Raji (cell line): Measurements from ENCODE around the gene NLRC3.

Experiments
- POLR2A ChIP-seq: IDR thresholded peaks from 2 replicates; pipeline ENCODE4 v1.6.1; 2011; ENCODE audit warnings: low read depth, low read length, control low read depth; ENCODE audit not compliant: insufficient read depth

Gene NLRC3

DNA sequence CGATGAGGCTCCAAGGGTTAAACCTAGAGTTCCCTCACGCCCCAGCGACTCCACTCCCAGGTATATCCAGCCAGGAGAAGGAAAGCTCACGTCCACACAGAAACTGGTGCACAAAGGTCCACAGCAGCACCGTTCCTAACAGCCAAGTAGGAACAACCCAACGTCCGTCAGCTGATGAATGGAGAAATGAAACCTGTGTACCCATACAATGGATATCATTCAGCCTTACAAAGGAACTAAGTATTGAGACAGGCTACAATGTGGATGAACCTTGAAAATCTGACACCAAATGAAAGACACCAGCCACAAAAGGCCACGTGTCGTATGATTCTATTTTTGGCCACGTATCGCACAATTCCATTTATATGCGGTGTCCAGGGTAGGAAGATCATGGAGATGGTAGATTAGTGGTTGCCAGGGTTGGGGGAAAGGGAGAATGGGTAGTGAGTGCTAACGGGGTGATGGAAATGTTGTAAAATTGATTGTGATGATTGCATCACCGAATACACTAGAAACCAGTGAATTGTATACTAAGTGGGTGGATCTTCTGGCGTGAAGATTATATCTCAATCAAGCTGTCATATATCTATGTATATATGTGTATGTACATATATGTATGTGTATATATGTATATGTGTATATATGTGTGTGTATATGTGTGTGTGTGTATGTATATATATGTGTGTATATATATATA lies 30.1 kb downstream of the NLRC3 start:
- TF ChIP-seq POLR2A = no peak

DNA sequence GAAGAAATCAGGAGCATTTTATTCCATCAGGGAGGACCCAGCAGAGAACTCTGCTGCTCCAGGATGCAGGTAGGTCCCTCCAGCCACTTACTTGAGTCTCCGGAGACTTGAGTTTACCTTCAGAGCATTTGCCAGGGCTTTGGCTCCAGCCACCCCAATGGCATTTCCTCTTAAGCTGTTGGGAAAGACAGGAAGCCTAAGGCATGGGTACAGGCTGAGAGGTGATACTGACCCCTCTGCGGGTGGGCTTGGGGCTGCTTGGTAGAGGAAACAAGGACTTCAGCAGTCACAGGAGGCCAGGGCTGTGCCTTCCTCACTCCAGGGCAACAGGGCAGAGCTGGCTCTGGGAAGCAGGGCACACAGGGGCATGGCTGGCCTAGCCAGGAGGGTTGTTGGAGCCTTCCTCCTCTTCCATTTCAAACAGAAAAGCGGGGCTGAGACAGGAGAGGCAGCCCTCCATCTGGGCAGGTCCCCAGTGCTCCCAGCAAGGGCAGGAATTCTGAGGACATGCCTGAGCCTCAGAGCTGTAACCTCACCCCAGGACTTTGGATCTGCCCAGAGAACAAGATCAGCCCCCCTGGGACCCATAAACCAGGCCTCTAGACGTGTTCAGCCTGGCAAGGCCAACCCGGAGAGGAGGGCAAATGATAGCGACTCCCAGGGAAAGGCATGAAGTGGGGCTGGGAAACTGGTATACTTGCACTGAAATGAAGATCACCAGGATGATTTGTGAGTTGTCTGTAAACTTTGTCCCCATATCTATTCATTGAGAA lies 34.4 kb downstream of the NLRC3 start:
- TF ChIP-seq POLR2A = no peak

DNA sequence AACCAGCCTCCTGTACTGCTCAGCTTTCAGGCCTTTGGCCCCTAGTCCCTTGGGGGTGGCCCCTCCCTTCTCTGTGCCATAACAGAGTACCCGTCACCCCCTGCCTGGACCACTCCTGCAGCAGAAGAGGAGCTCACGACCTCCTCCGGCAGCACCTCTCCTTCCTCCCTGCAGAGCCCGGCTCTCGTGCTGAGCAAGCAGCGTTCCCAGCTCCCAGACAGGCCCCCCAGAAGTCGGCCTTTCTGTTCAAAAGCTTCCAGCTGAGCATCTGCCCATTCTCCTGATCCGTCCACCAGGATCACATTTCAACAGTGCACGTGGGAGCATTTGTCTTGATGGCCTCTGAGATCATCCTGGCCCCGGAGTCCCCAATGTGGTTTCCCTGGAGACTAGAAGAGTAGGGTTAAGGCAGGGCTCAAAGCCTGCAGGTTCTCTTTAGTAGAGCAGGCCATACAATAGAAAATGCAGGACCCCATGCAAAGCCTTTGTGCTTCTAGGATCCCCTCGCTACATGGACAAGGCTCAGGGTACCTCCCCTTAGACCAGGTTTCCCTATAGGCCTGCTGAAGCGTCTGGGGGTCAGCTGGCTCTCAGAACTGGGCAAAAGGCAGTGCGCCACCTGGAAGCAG lies 35.6 kb downstream of the NLRC3 start:
- TF ChIP-seq POLR2A = no peak

DNA sequence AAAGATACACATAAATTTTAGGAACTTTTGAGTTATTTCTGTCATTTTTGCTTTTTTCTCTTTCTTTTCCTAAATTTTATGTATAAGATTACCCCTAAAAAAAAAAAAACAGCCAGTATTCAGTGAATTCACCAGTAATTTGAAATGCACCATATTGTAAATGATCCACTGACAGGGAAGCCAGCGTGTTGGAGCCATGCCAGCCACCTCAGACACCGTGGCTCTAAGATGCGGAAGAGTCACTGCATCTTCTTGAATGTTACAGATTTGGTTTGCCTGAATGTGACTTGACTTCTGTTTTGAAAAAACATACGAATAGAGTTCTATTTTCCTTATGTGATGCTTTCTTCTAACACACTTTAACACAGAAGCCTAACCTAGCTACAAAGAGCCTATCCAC lies 39.0 kb downstream of the NLRC3 start:
- TF ChIP-seq POLR2A = no peak

DNA sequence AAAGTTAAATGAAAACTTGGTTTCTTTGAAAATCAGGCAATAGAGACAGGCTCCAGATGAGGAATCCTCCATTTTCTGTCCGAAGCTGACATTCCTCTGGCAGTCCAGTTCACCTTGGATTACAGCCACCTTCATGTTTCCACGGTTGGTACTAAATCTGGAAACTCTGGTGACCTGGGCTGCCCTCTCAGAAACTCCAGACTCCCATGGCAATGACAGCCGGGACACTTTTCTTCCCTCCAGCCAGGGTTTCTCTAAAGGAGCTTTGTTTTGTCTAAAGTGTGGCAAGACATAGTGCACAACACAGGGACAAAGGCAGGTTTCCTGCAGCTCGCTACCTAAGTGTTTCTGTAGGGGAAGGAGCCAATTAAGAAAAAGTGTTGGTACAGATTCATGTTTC lies 40.4 kb downstream of the NLRC3 start:
- TF ChIP-seq POLR2A = no peak

DNA sequence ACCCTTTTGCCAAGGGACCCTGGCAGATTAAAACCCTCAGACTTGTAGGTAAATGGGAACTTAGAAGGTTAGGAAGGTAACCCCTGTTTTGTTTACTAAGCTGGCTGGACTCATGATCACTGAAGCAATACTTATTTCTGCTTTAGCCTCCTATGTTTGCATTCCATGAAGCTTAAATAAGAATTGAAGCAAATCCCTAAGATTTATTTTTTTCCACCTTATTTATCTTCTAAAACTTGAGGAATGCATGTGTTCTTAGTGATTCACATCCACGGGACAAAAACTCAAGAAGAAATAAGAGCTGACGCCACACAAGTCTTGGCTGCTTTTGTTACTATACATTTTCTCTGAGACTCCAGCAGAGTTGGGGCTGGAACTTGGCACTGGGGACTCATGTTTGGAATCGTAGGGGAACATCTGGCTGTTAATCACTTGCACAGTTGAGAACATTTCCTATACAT lies 40.9 kb downstream of the NLRC3 start:
- TF ChIP-seq POLR2A = no peak

DNA sequence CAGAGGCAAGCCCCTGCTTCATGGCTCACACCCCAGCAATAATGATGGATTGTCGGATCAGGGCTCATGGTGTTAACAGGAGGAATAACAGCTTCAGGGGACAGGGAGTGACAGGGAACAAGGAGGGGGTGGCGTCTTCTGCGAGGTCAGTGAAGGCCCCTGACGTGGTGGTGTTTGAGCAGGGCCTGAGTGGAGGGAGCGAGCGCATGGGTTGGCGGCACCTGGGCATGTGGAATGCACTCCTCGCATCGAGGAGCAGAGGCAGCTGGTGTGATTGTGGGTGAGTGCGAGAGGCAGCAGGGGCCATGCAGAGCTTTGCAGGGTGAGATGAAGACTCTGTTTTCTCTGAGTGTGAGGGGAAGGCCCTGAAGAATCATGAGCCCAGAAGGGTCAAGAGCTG lies 43.1 kb downstream of the NLRC3 start:
- no peak for TF ChIP-seq POLR2A

DNA sequence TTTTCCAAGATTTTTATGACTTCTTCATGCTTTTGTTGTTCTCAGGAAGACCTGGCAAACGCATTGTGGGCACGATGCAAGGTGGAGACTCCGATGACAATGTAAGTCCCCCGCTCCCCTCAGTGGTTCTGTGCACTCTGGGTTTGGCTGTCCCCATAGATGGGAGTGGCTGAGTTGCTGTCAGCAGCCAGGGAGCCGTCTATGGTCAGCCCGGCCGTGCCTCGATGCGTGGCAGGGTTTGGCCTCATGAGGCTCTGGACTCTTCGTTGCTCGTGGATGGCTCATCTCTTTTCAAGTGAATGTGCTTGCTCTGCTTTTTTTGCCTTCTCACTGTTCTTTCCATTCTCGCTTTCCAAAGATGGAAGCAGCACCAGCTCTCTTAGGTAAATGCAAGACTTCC lies 44.5 kb downstream of the NLRC3 start:
- TF ChIP-seq POLR2A = no peak

DNA sequence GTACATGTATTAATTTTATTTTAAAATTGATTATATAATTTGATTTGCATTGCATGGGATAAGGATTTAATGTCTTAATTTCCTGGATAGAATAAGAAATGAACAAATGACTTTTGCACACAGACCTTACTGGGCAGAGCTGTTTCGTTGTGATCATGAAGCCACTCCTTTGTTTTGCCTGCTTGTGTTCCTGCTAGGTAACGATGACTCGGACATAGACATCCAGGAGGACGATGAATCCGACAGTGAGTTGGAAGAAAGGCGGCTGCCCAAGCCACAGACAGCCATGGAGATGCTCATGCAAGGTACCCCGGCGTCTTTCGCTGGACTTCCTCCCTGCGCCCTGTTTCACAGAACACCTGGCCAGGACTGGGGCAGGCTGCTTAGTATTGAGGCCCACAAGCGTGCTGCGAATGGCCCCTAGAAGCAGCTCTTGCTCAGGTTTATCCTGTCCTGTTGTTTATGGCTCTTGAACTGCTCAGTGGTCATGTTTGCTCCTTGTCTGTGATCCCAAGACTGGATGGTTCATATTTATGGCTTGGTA lies 46.8 kb downstream of the NLRC3 start:
- TF ChIP-seq POLR2A = no peak

DNA sequence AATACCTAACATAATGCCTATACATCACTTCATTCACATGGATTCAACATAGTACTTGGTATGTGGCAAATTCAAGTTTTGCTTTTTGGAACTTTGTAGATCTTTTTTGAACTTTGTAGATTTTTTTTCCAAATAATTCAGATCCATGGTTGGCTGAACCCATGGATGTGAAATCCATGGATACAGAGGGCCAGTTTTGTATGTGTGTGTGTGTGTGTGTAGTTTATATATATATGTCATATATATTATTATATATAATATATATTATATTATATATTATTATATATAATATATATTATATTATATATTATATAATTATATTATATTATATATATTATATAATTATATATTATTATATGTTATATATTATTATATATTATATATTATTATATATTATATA lies 48.0 kb downstream of the NLRC3 start:
- no peak for TF ChIP-seq POLR2A

DNA sequence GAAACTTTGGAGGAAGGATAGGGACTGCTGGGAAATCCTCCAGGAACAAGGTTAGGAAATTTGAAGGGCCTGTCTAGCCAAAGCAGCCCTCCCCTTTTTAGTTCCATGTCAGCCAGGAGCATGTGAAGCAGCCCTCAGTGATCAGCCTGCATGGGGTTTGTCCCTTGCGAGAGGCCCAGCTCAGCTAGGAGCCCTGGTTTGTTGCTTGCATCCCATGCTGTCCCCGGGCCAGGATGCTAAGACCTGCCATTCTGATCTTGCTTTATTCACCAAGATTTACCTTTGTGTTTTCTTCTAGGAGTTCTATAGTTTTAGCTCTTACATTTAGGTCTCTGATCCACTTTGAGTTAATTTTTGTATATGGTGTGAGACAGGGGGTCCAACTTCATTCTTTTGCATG lies 48.8 kb downstream of the NLRC3 start:
- no peak for TF ChIP-seq POLR2A

DNA sequence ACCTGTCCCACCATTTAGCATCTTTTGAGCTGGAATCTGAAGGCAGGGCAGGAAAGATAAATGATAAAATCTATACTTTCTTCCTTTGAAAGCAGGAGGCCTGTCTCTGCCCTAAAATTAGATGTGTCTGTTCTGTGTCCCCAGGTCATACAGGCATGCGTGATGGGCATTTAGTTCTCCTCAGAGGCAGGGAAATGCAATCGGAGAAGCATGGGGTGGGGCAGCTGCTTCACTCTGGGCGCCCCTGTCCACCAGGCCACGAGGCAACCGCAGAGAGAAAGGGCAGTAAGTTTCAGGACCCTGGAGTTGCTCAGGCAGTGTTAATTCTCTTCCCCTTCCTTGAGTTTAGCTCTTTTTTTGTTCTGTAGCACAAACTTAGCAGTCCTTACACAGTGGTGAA lies 51.3 kb downstream of the NLRC3 start:
- TF ChIP-seq POLR2A = no peak

DNA sequence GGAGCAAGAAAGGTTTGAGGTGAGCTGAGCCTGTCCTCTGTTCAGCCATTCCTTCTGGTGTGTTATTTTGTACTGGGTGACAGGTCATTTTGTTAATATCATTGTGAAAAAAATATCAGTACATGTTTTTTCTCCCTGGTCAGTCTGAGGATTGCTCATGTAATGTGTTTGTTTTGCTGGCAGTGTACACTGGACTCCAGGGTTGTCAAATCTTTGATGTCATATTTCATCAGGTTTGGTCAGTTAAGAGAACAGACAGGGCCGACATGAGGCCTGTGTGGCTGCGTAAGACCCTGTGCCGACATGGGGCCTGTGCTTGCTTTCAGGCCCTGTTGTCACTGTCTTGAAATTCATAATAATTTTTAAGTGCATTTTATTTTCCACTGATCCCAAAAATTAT lies 53.9 kb downstream of the NLRC3 start:
- no peak for TF ChIP-seq POLR2A

DNA sequence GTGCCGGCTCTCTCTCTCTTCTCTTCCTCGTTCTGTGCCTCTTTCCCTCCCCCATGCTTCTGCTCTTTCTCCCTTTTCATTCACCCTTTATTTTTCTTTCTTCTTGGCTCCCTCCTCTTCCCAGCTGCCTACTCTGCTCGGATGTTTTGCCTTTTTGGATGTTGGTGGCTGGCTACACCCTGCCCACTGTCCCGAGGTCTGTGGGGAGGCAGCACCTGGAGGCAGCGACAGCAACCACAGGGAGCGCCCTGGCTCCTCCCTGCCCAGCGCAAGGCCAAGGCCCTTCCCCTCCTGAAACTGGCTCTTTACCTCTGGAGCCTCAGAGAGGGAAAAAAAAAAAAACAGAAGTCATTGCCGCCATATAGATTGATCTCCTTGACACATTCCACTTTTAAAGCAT lies 56.4 kb downstream of the NLRC3 start:
- TF ChIP-seq POLR2A = no peak

DNA sequence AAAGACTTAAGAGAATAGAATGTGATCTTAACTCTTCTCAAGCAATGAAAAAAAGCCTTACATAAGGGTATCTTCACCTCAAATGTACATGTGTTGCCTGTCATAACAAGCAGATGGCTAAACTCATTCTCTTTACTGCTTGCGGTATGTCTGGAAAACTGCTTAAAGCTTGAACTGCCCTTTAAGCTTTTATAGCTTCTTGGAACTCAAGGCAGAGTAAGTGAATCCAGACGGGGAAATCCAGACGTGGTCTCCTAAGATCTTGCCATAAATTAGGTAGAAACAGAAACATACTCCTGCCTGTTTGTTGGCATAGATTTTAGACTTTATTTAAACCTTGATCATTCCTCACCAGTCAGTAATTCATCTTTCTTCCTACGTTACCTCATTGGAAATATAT lies 56.8 kb downstream of the NLRC3 start:
- TF ChIP-seq POLR2A = no peak

DNA sequence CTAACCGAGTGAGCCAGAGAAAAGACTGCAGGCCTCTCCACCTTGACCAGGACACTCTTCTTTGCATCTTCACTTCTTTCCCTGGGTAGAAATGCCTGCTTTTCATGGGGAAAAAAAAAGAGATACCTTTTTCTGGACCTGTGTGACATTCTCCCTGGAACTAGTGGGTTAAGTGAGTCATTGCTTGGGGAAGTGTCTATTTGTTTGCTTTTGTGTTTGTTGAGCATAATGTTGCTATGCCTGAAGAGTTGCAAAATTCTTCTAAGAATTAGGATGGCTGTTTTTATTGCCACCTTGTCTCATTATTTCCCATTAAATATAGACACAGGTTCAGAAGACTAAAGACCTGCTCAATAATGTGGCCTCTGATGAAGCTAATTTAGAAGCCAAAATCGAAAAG lies 57.6 kb downstream of the NLRC3 start:
- TF ChIP-seq POLR2A = no peak
